Femur (tissue), 1 donor: ENCODE data around the gene AK4.
"Not testable (repeated sequence)": the region's sequence is repeated elsewhere in the genome, so short reads cannot be mapped to it uniquely, and the experiment has no call there.

Experiments
- DNase-seq: peaks from one replicate; pipeline ENCODE4 v3.0.0-alpha.2; 2017

AK4 gene

GRCh38 chr1:65216989-65217388 is 69.0 kb downstream of the AK4 start:
- DNase-seq, result no peak

- no peak for DNase-seq
These were observed 73.8 kb downstream of the AK4 start for GRCh38 chr1:65221638-65222339.

GRCh38 chr1:65222340-65222940 is 74.4 kb downstream of the AK4 start:
- DNase-seq, result no peak

GRCh38 chr1:65224681-65225091 is 76.7 kb downstream of the AK4 start:
- DNase-seq, result no peak

- DNase-seq, result no peak
These were observed 77.2 kb downstream of the AK4 start for GRCh38 chr1:65225179-65225578.

GRCh38 chr1:65229201-65229600 is 81.2 kb downstream of the AK4 start:
- DNase-seq, result no peak

- no peak for DNase-seq
These were observed 81.8 kb downstream of the AK4 start for GRCh38 chr1:65229754-65230339.

GRCh38 chr1:65230731-65231481 is 82.9 kb downstream of the AK4 start:
- no peak for DNase-seq

GRCh38 chr1:65231718-65232330 is 83.8 kb downstream of the AK4 start:
- no peak for DNase-seq

GRCh38 chr1:65232461-65232990 is 84.5 kb downstream of the AK4 start:
- no peak for DNase-seq

- DNase-seq, result no peak
These were observed 85.8 kb downstream of the AK4 start for GRCh38 chr1:65233782-65234181.

GRCh38 chr1:65235867-65236805 is 88.1 kb downstream of the AK4 start:
- DNase-seq, result no peak

- not testable (repeated sequence) for DNase-seq
These were observed 89.1 kb downstream of the AK4 start for GRCh38 chr1:65237088-65237487.

- no peak for DNase-seq
These were observed 89.5 kb downstream of the AK4 start for GRCh38 chr1:65237503-65237902.

- DNase-seq, result no peak
These were observed 90.0 kb downstream of the AK4 start for GRCh38 chr1:65238010-65238409.

GRCh38 chr1:65243491-65243890 is 95.5 kb downstream of the AK4 start:
- no peak for DNase-seq

- DNase-seq, result no peak
These were observed 97.3 kb downstream of the AK4 start for GRCh38 chr1:65245295-65245694.

- DNase-seq, result no peak
These were observed 99.7 kb downstream of the AK4 start for GRCh38 chr1:65247419-65248359.

- DNase-seq, result no peak
These were observed 102.8 kb downstream of the AK4 start for GRCh38 chr1:65250826-65251225.

GRCh38 chr1:65253800-65254319 is 105.9 kb downstream of the AK4 start:
- DNase-seq, result no peak
